Common myeloid progenitor, CD34-positive (primary cell): Measurements from ENCODE around the gene SPAG9.

Source experiments
- CTCF ChIA-PET: fragments of 350-600 bp; sonication (Branson Sonifier 250); formaldehyde crosslinking; loops from one replicate; lab custom pipeline; 2021; ENCODE audit warnings: antibody characterized with exemption; lab: Charles Lee
- POLR2A ChIA-PET: fragments of 350-600 bp; sonication (Branson Sonifier 250); formaldehyde crosslinking; loops from one replicate; lab custom pipeline; 2021; ENCODE audit warnings: antibody characterized with exemption; lab: Charles Lee
- DNase-seq, 3 donors: peaks; one replicate each; pipeline versions ENCODE4 v3.0.0 to v3.0.0-alpha.2; 2013
- H3K27ac ChIP-seq, 2 experiments: 1 replicate in 1 of 2; 2 replicates in 1 of 2; pipeline ENCODE4 v1.7.0; 2013; ENCODE audit warnings: inconsistent platforms in 2 of 2, low read length in 2 of 2, mild to moderate bottlenecking in 2 of 2, low read depth in 1 of 2, moderate library complexity in 1 of 2; ENCODE audit not compliant: severe bottlenecking in 2 of 2, insufficient read depth in 1 of 2, poor library complexity in 1 of 2
- H3K27me3 ChIP-seq, 5 experiments: replicated peaks in 2 of 5; 1 replicate in 3 of 5; 2 replicates in 2 of 5; pipeline versions ENCODE4 v1.6.1 to v1.7.0; 2013; ENCODE audit warnings: low read length in 4 of 5, mild to moderate bottlenecking in 2 of 5, moderate library complexity in 2 of 5, inconsistent platforms in 1 of 5; ENCODE audit not compliant: insufficient read depth in 5 of 5, control insufficient read depth in 4 of 5
- H3K36me3 ChIP-seq, 4 experiments: 1 replicate in 2 of 4; 2 replicates in 2 of 4; pipeline versions ENCODE4 v1.6.1 to v1.7.0; 2013; ENCODE audit warnings: low read length in 3 of 4, control low read depth in 1 of 4, mild to moderate bottlenecking in 1 of 4; ENCODE audit not compliant: control insufficient read depth in 4 of 4, insufficient read depth in 4 of 4
- H3K4me1 ChIP-seq, 4 experiments: 1 replicate in 3 of 4; 2 replicates in 1 of 4; pipeline versions ENCODE4 v1.6.1 to v1.7.1; 2013; ENCODE audit warnings: low read length in 3 of 4, mild to moderate bottlenecking in 3 of 4, control low read depth in 1 of 4, inconsistent platforms in 1 of 4, moderate library complexity in 1 of 4; ENCODE audit not compliant: control insufficient read depth in 4 of 4, insufficient read depth in 4 of 4; ENCODE audit errors: control extremely low read depth in 1 of 4
- H3K4me3 ChIP-seq, 7 experiments: 1 replicate in 4 of 7; 2 replicates in 3 of 7; pipeline versions ENCODE4 v1.5.1 to v1.7.0; 2013; ENCODE audit warnings: mild to moderate bottlenecking in 7 of 7, low read length in 6 of 7, moderate library complexity in 6 of 7, inconsistent platforms in 2 of 7, low read depth in 2 of 7, control low read depth in 1 of 7; ENCODE audit not compliant: insufficient read depth in 4 of 7, control insufficient read depth in 1 of 7; ENCODE audit errors: extremely low read depth in 1 of 7
- H3K9me3 ChIP-seq, 5 experiments: 1 replicate in 4 of 5; 2 replicates in 1 of 5; pipeline versions ENCODE4 v1.6.1 to v1.7.1; 2013; ENCODE audit warnings: low read length in 4 of 5, mild to moderate bottlenecking in 2 of 5, inconsistent platforms in 1 of 5, low read depth in 1 of 5, moderate library complexity in 1 of 5; ENCODE audit not compliant: control insufficient read depth in 4 of 5, insufficient read depth in 2 of 5; ENCODE audit errors: control extremely low read depth in 1 of 5
- WGBS: methylation state at CpG from one replicate; pipeline ENCODE4 v1.1.5; 2013; ENCODE audit not compliant: insufficient coverage; 5-methylcytosine and 5-hydroxymethylcytosine counted together

The SPAG9 gene

DNA sequence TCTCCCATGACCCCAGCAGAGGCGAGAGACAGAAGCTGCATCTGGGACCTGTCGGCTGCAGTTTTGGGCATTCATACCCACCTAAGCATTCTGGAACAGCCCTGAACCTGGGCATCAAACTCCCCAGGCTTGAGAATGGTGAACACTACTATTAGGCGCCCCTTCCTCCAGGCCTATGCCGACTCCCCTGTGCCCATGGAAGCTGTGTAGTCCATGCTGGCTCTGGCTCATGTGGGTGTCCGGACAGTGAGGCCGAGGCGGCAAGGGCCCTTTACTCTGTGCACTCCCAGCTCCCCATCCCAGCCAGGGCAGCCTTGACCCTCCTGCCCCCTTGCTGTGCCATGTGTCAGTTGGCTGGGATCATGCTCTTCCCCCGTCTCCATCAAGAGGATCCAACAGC lies 165.5 kb downstream of the SPAG9 start:
- WGBS = 97% methylated on average over 7 of the region's 8 CpGs
- no peaks in the 10 kb centered on the region for H3K9me3 ChIP-seq
- no peaks in the 10 kb centered on the region for H3K27me3 ChIP-seq
- peaks cover 0 to 5% (median 0%) of the 10 kb centered on the region in 4 experiments for H3K36me3 ChIP-seq
- no peak overlapping the region for H3K27ac ChIP-seq
- DNase-seq = no peak
- ChIA-PET POLR2A (interaction anchor here (0.6 to 1.0 kb wide), 2 partner anchors 44 to 90 kb away, joined by 3 to 5 read pairs; no protein-coding TSS in a partner anchor), CTCF (interaction anchor here (1.2 to 15.3 kb wide), 13 partner anchors 8 to 171 kb away, joined by 3 to 480 read pairs (median 4); partner anchors contain the start of gene TOB1)
- no peak overlapping the region for H3K4me3 ChIP-seq
- H3K4me1 ChIP-seq = peaks cover 0 to 25% (median 19%) of the 10 kb centered on the region in 4 experiments

DNA sequence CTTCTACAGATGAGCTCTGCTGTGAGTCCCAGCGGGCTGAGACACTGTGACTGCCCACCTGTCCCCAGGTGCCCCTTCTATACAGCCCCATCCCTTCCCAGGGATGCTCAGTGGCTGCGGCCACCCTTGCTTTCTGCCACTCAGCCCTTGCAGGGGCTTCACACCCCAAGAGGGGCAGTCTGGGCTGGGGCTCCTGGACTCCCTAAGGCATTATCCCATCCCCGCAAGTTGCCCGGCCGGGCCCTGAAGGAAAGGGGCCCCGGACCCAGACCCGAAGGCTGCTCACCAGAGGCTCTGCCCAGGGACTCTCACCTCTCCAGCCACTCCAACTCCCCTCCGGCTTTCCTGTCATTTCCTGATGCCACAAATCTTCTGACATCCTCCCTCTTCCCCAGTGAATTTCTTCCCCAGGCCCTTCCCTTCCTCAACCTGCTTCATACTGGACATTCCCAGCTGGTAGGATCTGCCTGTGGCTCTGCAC lies 166.0 kb downstream of the SPAG9 start:
- H3K27ac ChIP-seq = no peak overlapping the region
- H3K36me3 ChIP-seq = peaks cover 0 to 4% (median 0%) of the 10 kb centered on the region in 4 experiments
- no peaks in the 10 kb centered on the region for H3K27me3 ChIP-seq
- ChIA-PET CTCF (interaction anchor here (0.6 to 15.3 kb wide), 16 partner anchors 9 to 532 kb away, joined by 3 to 480 read pairs (median 4); partner anchors contain the start of gene TOB1), POLR2A (interaction anchor here (0.5 to 1.0 kb wide), 3 partner anchors 45 to 89 kb away, joined by 3 to 5 read pairs (median 3); no protein-coding TSS in a partner anchor)
- no peak overlapping the region for H3K4me3 ChIP-seq
- 73% methylated on average over 7 of the region's 8 CpGs for WGBS
- DNase-seq = no peak
- no peaks in the 10 kb centered on the region for H3K9me3 ChIP-seq
- peaks cover 0 to 30% (median 24%) of the 10 kb centered on the region in 4 experiments for H3K4me1 ChIP-seq

DNA sequence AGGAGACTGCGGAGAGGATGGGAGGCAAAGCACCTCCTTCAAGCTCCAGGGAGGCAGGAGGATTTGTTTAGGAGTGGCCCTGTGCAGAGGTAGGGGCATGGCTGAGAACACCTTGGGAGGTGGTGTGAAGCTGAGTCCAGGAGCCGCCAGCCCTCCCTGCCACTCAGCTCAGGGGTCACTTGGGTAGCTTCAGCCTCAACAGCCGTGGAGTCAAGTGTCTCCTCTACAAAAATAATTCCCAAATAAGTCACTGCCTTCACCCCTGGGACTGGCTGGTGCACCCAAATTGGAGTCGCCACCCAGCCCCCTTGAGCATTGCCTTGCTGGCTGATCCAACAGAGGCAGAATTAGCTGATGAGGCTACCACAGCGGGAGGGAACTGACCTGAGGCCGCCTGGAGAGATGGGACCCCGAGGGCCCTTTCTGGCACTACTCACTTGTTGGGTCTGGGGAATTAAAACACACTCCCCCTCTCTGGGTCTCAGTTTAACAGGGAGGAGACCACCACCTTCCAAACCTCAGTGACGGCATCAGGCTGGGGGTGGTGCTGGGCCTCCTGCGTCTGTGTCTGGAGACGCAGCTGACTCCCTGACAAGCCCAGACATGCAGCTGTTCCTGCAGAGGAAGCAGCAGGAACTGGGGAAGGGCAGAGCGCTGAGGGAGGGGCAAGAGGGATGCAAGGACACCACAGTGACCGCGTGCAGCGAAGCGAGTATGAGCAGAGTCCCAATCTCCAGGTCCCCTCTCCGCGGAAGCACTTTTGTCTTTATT lies 166.7 kb downstream of the SPAG9 start:
- no peaks in the 10 kb centered on the region for H3K36me3 ChIP-seq
- no peaks in the 10 kb centered on the region for H3K9me3 ChIP-seq
- no peak overlapping the region for H3K4me3 ChIP-seq
- peaks cover 0 to 37% (median 30%) of the 10 kb centered on the region in 4 experiments for H3K4me1 ChIP-seq
- DNase-seq = peak in 1 of 3 donors; percentile 26
- ChIA-PET CTCF (interaction anchor here (0.6 to 15.3 kb wide), 11 partner anchors 9 to 532 kb away, joined by 3 to 480 read pairs (median 9); partner anchors contain the start of gene TOB1), POLR2A (interaction anchor here (0.6 to 1.0 kb wide), 2 partner anchors 45 to 88 kb away, joined by 3 to 5 read pairs; no protein-coding TSS in a partner anchor)
- no peaks in the 10 kb centered on the region for H3K27me3 ChIP-seq
- 65% methylated on average over 15 of the region's 17 CpGs for WGBS
- H3K27ac ChIP-seq = no peak overlapping the region

DNA sequence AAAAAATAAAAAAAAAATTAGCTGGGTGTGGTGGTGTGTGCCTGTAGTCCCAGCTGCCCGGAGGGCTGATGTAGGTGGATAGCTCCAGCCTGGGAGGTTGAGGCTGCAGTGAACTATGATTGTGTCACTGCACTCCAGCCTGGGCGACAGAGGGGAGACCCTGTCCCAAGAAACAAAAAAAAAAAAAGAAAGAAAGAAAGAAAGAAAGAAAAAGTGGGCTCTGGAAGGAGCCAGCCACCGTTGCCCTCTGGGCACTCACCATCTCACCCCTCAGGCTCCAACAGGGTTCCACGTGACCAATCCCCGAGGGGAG lies 167.2 kb downstream of the SPAG9 start:
- no peak overlapping the region for H3K27ac ChIP-seq
- no peaks in the 10 kb centered on the region for H3K27me3 ChIP-seq
- no peak for DNase-seq
- ChIA-PET POLR2A (no interaction called here), CTCF (interaction anchor here (0.9 to 15.3 kb wide), 6 partner anchors 10 to 170 kb away, joined by 3 to 480 read pairs (median 10); partner anchors contain the start of gene TOB1)
- peaks cover 0 to 42% (median 36%) of the 10 kb centered on the region in 4 experiments for H3K4me1 ChIP-seq
- no peak overlapping the region for H3K4me3 ChIP-seq
- H3K36me3 ChIP-seq = no peaks in the 10 kb centered on the region
- H3K9me3 ChIP-seq = no peaks in the 10 kb centered on the region
- WGBS = 94% methylated on average over 2 of the region's 5 CpGs

DNA sequence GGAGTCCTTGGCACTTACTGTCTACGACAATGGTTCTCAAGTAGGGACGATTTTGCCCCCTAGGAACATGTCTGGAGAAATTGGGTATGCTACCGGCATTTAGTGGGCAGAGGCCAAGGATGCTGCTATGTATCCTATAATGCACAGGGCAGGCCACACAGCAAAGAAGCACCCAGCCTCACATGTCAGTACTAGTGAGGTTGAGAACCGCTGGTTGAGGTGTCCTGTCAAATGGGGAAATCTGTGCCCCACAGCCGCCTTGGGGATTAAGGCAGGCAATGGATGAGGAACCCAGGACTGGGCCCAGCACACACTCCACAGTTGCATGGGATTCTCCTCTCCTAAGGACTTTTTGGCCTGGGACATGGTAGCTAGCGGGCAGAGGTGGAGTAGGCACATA lies 167.8 kb downstream of the SPAG9 start:
- H3K4me1 ChIP-seq = peaks cover 0 to 48% (median 41%) of the 10 kb centered on the region in 4 experiments
- H3K27me3 ChIP-seq = no peaks in the 10 kb centered on the region

DNA sequence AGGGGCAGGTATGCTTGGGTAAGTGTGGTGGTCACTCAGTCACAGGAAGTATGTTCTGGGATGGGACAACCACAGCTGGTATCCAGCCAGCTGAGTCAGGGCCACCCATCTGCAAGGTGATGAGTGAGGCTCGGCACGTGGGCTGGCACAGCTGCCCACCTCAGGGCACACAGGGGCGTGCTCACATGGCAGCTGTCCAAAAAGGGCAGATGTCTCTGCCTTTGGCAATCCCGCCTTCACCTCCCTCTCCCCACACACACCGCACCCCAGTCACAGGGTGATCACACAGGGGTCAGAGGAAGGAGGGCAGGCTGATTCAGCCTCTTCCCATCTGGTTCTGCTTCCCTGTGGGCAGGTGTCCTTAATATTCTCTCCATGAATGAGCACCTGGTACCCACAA lies 168.7 kb downstream of the SPAG9 start:
- Histone ChIP-seq H3K9me3 (no peaks in the 10 kb centered on the region), H3K36me3 (no peaks in the 10 kb centered on the region), H3K27ac (no peak overlapping the region), H3K4me3 (no peak overlapping the region), H3K27me3 (no peaks in the 10 kb centered on the region), H3K4me1 (peaks cover 0 to 55% (median 47%) of the 10 kb centered on the region in 4 experiments)
- 18% methylated on average over 3 of the region's 5 CpGs for WGBS
- CTCF ChIA-PET = interaction anchor here (1.2 to 15.3 kb wide), 3 partner anchors 14 to 168 kb away, joined by 3 to 480 read pairs (median 15); partner anchors contain the start of gene TOB1
- POLR2A ChIA-PET = interaction anchor here (3.1 kb wide), 1 partner anchor 86 kb away, joined by 13 read pairs; the partner anchor contains the start of gene TOB1
- peak in 2 of 3 donors; percentile 60 to 62 for DNase-seq

More for the DNA sequence above, 167.8 kb downstream of the SPAG9 start:
- WGBS = 86% methylated on average over 4 of the region's 6 CpGs
- H3K4me3 ChIP-seq = no peak overlapping the region
- no peak for DNase-seq
- CTCF ChIA-PET = interaction anchor here (0.9 to 15.3 kb wide), 6 partner anchors 10 to 169 kb away, joined by 3 to 480 read pairs (median 10); partner anchors contain the start of gene TOB1
- POLR2A ChIA-PET = no interaction called here
- H3K36me3 ChIP-seq = no peaks in the 10 kb centered on the region
- H3K9me3 ChIP-seq = no peaks in the 10 kb centered on the region
- H3K27ac ChIP-seq = no peak overlapping the region
